ENCODE data around the gene SLC25A42.

SLC25A42 gene

GRCh38 chr19:19052921-19053320 is 10.9 kb upstream of the SLC25A42 start:
- TF ChIP-seq, protein P1, sequence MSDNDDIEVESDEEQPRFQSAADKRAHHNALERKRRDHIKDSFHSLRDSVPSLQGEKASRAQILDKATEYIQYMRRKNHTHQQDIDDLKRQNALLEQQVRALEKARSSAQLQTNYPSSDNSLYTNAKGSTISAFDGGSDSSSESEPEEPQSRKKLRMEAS (IDR thresholded peaks at IDR 0.05; ENCODE audit: low read depth, low read length), result no peak
- TF ChIP-seq, protein P2, sequence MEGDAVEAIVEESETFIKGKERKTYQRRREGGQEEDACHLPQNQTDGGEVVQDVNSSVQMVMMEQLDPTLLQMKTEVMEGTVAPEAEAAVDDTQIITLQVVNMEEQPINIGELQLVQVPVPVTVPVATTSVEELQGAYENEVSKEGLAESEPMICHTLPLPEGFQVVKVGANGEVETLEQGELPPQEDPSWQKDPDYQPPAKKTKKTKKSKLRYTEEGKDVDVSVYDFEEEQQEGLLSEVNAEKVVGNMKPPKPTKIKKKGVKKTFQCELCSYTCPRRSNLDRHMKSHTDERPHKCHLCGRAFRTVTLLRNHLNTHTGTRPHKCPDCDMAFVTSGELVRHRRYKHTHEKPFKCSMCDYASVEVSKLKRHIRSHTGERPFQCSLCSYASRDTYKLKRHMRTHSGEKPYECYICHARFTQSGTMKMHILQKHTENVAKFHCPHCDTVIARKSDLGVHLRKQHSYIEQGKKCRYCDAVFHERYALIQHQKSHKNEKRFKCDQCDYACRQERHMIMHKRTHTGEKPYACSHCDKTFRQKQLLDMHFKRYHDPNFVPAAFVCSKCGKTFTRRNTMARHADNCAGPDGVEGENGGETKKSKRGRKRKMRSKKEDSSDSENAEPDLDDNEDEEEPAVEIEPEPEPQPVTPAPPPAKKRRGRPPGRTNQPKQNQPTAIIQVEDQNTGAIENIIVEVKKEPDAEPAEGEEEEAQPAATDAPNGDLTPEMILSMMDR (IDR thresholded peaks at IDR 0.05; ENCODE audit: low read depth, low read length), result no peak
- no peak for TF ChIP-seq MYC (IDR thresholded peaks at IDR 0.05; ENCODE audit: low read depth, low read length)
- no peak for TF ChIP-seq POLR2A (IDR thresholded peaks at IDR 0.05; ENCODE audit: extremely low read depth, insufficient read length)
- H3K4me3 ChIP-seq (ENCODE audit: low read depth, low read length), result no peak overlapping the region
- no peak for DNase-seq (ENCODE audit: low read depth)

DNA sequence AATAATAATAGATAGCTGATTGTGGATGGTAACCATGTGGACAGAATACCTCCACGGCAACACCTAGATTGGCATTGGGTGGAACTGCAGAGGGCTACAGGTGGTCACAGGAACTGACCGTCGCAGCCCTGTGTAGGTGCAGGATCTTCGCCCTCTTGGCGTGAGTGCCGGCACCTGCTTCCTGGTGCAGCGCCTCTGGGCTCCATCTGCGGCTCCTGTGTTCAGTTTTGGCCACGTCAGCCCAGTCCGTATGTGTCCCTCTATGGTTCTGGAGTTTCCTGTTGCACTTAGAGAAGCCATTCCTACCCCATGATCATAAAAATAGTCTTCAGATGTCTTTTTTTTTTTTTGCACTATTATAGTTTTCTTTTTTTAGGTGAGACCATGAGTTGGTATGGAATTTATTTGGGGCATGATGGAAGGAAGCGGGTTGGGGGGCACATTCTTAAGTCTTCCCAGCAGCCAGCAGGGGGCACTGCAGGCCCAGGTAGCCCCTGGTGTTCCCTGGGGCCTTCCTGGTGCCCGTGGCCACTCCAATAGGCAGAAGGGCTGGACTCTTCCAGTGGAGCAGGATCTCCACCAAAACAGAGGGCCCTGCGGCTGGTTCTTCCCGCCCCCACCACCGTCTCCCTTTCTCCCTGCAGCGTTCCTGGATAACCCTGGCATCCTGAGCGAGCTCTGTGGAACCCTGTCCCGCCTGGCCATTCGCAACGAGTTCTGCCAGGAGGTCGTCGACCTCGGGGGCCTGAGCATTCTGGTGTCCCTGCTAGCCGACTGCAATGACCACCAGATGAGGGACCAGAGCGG is 10.1 kb upstream of the SLC25A42 start:
- TF ChIP-seq, protein P2 (IDR thresholded peaks at IDR 0.05; ENCODE audit: low read depth, low read length), result peak; percentile 75
- TF ChIP-seq, protein P1 (IDR thresholded peaks at IDR 0.05; ENCODE audit: low read depth, low read length), result no peak
- DNase-seq (ENCODE audit: low read depth), result peak; percentile 66
- H3K4me3 ChIP-seq (ENCODE audit: low read depth, low read length), result no peak overlapping the region

DNA sequence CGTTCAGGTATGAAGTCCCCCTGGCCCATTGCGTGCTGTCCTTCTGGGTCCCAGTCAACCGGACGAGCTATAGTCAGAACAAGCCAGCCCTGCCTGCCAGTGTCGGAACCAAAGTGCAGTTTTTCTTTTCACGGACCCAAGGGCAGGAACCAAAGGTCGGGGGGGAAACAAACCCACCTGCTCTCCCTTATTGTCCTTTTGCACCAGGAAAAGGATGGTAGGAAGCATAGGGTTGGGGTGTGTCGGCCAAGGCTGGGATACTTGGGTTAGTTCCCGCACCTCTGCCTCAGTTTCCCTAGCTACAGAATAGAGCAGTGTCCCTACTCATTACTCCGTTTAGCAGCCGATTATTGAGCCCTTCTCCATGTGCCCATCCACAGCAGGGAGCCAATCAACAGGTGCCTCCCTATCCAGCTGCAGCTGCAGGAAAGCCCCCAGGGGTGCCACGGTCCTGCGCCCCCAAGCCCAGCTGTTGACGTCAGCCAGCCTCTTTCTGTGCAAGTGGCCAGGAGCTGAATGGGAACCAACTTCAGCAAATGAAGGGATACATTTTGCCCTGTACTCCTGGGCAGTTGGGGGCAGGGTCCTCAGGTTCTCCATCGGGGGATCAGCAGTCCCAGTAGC is 9.4 kb upstream of the SLC25A42 start:
- H3K4me3 ChIP-seq (ENCODE audit: low read depth, low read length), result no peak overlapping the region
- no peak for TF ChIP-seq POLR2A (IDR thresholded peaks at IDR 0.05; ENCODE audit: extremely low read depth, insufficient read length)
- TF ChIP-seq, protein P2 (IDR thresholded peaks at IDR 0.05; ENCODE audit: low read depth, low read length), result no peak
- TF ChIP-seq, protein P1 (IDR thresholded peaks at IDR 0.05; ENCODE audit: low read depth, low read length), result no peak
- no peak for TF ChIP-seq MYC (IDR thresholded peaks at IDR 0.05; ENCODE audit: low read depth, low read length)
- DNase-seq (ENCODE audit: low read depth), result no peak

DNA sequence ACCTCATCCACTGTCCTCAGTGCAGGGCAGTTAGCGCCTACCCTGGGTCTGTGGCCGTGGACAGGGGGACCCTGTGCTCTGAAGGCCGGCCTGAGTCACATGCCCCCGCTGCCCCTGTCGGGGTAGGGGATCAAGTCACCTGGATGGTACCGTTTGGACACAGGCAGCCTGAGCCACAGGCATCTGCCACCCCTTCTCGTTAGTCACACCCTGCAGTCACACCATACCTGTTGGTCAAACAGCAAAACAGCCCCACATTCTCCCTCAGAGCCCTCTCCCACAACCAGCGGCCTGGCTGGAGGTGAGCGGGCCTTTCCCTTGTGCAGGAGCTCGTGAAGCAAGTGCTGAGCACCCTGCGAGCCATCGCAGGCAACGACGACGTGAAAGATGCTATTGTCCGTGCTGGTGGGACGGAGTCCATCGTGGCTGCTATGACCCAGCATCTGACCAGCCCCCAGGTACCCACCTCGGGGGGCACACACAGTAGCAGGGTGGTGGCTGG is 8.8 kb upstream of the SLC25A42 start:
- H3K4me3 ChIP-seq (ENCODE audit: low read depth, low read length), result no peak overlapping the region
- no peak for DNase-seq (ENCODE audit: low read depth)
- TF ChIP-seq, protein P1 (IDR thresholded peaks at IDR 0.05; ENCODE audit: low read depth, low read length), result no peak
- no peak for TF ChIP-seq POLR2A (IDR thresholded peaks at IDR 0.05; ENCODE audit: extremely low read depth, insufficient read length)
- TF ChIP-seq, protein P2 (IDR thresholded peaks at IDR 0.05; ENCODE audit: low read depth, low read length), result no peak
- no peak for TF ChIP-seq MYC (IDR thresholded peaks at IDR 0.05; ENCODE audit: low read depth, low read length)

GRCh38 chr19:19055701-19056100 is 8.1 kb upstream of the SLC25A42 start:
- TF ChIP-seq, protein P1 (IDR thresholded peaks at IDR 0.05; ENCODE audit: low read depth, low read length), result no peak
- TF ChIP-seq POLR2A (IDR thresholded peaks at IDR 0.05; ENCODE audit: extremely low read depth, insufficient read length), result no peak
- no peak for TF ChIP-seq MYC (IDR thresholded peaks at IDR 0.05; ENCODE audit: low read depth, low read length)
- TF ChIP-seq, protein P2 (IDR thresholded peaks at IDR 0.05; ENCODE audit: low read depth, low read length), result no peak
- no peak overlapping the region for H3K4me3 ChIP-seq (ENCODE audit: low read depth, low read length)
- no peak for DNase-seq (ENCODE audit: low read depth)

All from NB4 (cell line).